DMS79 (cell line): ENCODE measurements around the gene MAPKAP1.
"Not testable (repeated sequence)": the region's sequence is repeated elsewhere in the genome, so short reads cannot be mapped to it uniquely, and the experiment has no call there.

Source experiments
- DNase-seq: peaks from one replicate; lab custom pipeline; 2025; lab: John Stamatoyannopoulos, UW

MAPKAP1 gene

GRCh38 chr9:125730168-125730567, 23.2 kb upstream of the MAPKAP1 start:
- no peak for DNase-seq

DNA sequence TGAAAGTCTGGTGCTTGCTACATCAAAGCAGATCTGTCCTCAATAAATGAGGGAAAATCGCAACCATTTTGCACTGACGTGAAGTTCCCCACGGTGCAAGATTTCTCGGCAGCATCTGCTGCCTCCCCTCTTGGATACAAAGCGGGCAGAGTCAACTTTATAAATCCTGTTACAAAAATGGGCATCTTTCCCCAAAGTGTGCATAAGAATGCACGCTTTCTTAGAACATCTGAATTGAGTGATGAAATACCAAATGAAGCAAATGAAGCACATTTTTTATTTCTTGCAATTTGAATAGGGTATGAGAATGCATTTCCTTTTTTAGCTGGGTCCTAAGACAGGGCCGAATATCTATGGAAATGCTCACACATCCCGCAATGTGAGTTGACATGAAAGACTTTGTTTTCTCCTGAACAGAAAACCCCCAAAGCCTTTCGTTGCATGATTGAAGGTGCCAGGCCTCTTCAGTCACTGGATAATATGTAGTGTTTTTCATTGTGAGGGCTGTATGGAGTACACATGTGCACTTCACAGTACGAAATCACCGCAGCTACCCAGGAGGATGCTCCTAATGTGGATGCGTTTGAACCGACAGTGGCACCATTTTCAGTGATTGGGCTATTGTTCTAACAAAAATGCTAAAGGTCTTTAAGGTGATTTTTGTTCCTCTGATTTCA, 19.6 kb upstream of the MAPKAP1 start:
- DNase-seq: no peak

- DNase-seq: no peak
Measured at GRCh38 chr9:125707472-125707804, 430 bp upstream of the MAPKAP1 start.

GRCh38 chr9:125705893-125706292, 1.1 kb downstream of the MAPKAP1 start:
- DNase-seq: no peak

- DNase-seq: no peak
Measured at GRCh38 chr9:125703662-125704061, 3.3 kb downstream of the MAPKAP1 start.

- DNase-seq: no peak
Measured at GRCh38 chr9:125701351-125701750, 5.7 kb downstream of the MAPKAP1 start.

GRCh38 chr9:125700791-125701190, 6.2 kb downstream of the MAPKAP1 start:
- peak; percentile 45 for DNase-seq

DNA sequence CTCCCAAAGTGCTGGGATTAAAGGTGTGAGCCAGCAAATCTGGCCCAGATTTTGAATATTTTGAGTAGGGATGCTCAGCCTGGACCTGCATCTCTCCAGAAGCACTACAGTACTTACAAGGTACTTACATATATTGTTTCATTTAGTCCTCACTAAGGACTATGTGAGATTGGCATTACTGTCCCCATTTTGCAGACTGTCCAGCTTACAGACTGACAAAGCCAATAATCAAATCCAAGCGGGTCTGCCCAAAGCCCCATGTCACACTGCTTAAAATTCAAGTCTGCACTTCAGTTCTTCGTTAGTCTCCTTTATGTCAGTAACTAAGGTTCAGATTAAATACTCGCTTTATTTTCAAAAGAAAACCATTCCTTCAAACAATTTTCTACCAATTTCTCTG, 7.1 kb downstream of the MAPKAP1 start:
- no peak for DNase-seq

DNA sequence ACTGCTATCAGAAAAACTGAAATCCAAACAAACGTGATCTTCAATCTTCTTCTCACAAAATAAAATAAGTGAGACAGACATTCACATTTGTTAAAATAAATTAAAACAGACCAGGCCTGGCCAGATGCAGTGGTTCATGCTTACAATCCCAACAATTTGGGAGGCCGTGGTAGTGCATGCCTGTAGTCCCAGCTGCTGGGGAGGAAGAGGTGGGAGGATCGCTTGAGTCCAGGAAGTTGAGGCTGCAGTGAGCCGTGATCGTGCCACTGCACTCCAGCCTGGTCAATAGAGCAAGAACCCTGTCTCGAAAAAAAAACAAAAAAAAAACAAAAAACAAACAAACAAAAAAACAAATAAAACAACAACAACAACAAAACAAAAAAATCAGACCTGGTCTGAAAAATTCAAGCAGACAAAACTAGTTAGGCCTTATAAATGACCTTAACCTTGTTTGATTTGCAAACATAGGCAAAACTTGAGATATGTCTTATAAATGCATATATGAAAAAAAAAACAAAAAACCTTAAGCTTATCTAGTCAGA, 10.8 kb downstream of the MAPKAP1 start:
- no peak for DNase-seq

- DNase-seq: not testable (repeated sequence)
Measured at GRCh38 chr9:125695548-125695947, 11.5 kb downstream of the MAPKAP1 start.

DNA sequence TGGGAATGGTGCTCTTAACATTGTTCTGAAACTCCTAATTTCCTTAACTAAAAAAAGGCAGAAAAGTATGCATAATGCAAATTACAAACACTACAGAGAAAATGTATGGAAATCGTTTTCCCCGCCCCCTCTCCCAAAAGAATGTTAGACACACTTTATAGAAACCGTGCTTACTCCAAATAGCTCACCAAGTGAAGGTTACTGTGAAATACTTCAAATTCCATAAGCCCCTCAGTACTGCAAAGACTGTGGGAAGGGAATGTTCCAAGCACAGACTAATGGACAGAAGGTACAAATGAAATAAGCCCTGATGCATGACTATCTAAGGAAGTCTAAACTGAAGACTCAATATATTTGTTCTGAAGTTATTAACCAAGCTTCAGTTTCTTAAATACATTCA, 12.5 kb downstream of the MAPKAP1 start:
- DNase-seq: no peak

DNA sequence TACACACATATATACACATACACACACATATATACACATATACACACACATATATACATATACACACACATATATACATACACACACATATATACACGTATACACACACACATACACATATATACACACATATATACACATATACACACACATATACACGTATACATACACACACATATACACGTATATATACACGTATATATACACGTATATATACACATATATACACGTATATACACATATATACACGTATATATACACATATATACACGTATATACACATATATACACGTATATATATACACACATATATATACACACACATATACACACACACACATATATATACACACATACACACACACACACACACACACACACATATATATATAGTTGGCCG, 13.5 kb downstream of the MAPKAP1 start:
- DNase-seq: not testable (repeated sequence)

DNA sequence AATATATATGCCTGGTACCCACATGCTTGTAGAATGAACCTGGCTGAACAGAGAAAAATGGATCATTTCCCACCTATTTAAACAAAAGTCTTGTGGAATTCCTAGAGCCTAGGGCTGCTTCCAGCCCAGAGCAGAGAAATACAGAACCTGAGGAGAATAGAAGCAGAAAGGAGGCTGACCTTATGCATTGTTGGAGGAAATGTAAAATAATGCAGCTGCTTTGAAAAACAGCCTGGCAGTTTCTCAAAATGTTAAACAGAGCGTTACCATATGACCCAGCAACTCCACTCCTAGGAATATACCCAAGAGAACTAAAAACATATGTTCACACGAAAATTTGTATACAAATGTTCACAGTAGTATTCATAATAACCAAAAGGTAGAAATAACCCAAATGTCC, 15.1 kb downstream of the MAPKAP1 start:
- no peak for DNase-seq

DNA sequence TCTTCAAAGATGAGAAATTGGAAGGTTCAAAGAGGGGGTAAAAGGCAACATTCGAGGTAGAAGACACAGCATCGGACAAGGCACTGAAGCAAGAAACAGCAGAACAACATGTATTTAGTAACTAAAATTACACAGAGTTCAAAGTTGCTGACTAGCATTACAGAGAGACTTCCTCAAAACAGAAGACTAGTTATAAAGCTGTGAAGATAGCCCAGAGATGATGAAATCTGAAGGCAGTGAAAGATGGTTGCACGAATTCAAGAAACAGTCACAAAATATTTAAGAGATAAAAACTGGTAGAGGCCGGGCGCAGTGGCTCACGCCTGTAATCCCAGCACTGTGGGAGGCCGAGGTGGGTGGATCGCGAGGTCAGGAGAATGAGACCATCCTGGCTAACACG, 16.3 kb downstream of the MAPKAP1 start:
- no peak for DNase-seq

DNA sequence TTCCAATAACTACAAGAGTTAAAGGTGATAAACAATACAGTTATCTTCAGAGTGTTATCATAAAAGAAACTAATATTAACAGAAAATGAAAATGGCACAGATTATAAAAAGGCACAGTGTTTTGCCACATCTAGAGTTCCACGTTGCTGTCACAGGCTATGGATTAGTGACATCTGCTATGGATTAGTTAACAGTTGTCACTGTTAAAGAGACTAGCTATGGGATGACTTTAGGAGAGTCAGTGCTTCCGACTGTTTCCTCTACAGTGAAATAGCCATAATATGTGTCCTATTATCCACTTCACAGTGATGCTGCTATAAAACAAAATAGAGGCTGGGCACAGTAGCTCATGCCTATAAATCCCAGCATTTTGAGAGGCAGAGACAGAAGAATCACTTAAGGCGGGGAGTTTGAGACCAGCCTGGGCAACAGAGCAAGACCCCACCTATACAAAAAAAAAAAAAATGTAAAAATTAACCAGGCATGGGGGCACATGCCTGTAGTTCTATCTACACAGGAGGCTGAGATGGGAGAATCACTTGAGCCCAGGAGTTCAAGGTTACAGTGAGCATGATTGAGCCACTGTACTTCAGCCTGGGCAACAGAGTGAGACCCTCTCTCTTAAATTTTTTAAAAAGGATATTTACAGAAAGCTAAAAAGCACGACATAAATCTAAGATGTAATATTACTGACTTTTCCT, 19.7 kb downstream of the MAPKAP1 start:
- DNase-seq: no peak

DNA sequence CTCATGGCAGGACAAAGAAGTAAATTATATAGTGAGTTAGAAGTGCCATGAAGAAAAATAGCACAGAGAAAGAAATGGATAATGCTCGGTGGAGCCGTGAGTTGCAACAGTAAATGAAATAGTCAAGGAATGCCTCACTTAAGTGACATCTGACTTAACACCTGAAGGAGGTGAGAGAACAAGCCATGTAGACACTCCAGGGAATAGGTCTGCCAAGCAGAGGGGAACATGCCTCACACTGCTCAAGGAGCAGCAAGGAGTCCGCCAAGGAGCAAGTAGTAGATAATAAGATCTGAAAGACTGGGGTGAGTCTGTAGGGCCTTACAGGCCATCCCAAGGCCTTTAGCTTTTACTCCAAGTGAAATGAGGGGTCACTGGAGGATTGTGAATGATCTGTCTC, 21.8 kb downstream of the MAPKAP1 start:
- no peak for DNase-seq

- no peak for DNase-seq
Measured at GRCh38 chr9:125683486-125683885, 23.5 kb downstream of the MAPKAP1 start.

GRCh38 chr9:125682340-125682739, 24.7 kb downstream of the MAPKAP1 start:
- no peak for DNase-seq

DNA sequence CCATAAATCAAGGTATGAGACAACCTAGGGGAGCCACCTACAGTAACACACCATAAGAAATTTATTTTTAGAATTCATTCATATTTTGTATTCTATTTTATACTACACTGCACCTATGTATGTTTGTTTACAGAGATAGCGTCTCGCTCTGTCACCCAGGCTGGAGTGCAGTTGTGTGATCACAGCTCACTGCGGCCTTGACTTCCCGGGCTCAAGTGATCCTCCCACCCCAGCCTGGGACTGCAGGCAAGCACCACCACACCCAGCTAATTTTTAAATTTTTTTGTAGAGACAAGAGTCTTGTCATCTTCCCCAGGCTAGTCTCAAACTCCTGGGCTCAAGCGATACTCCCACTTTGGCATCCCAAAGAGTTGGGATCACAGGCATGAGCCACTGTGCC, 25.4 kb downstream of the MAPKAP1 start:
- no peak for DNase-seq

GRCh38 chr9:125681086-125681622, 25.9 kb downstream of the MAPKAP1 start:
- no peak for DNase-seq

- DNase-seq: no peak
Measured at GRCh38 chr9:125680445-125680844, 26.6 kb downstream of the MAPKAP1 start.

DNA sequence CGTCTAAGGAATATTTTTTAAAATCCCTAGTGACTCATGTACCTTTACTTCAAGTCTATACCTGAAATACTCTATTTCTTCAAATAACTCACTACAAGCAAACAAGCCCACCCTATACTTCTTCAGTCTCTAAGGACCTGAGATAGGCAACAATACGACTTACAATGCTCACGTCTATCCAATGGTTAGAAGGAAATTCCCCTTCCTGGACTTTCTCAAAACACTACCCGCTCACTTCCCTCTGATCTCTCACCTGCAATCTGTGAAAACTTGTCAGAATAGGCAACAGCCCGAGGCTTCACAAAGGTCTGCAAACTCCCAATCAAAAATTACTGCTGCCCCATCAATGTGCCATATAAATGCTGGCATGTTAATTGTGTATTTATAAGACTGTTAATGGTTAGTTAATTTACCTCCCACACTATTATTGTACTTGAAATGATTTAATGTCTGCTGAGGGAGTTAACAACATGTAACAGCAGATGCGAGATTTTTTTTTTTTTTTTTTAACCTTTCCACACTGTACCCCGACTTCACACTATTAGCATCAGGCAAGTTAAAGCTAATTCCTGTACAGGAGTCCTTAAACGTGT, 27.3 kb downstream of the MAPKAP1 start:
- no peak for DNase-seq
